Mucosa of rectum (tissue), 2 donors: ENCODE results near the gene SYT3.
"Not testable (repeated sequence)": the region's sequence is repeated elsewhere in the genome, so short reads cannot be mapped to it uniquely, and the experiment has no call there.

Source experiments
- H3K27ac ChIP-seq, 2 donors: one replicate each; pipeline ENCODE4 v1.7.0; 2013; ENCODE audit warnings: inconsistent platforms in 2 of 2, low read depth in 2 of 2, low read length in 2 of 2
- H3K27me3 ChIP-seq, 2 donors: one replicate each; pipeline ENCODE4 v1.7.0; 2013; ENCODE audit warnings: low read length in 2 of 2; ENCODE audit not compliant: control insufficient read depth in 2 of 2, insufficient read depth in 2 of 2
- H3K36me3 ChIP-seq, 2 donors: one replicate each; pipeline ENCODE4 v1.7.0; 2013; ENCODE audit warnings: low read length in 2 of 2; ENCODE audit not compliant: control insufficient read depth in 2 of 2, insufficient read depth in 2 of 2
- H3K4me1 ChIP-seq, 2 donors: one replicate each; pipeline ENCODE4 v1.7.0; 2013; ENCODE audit warnings: low read length in 2 of 2, mild to moderate bottlenecking in 1 of 2; ENCODE audit not compliant: control insufficient read depth in 2 of 2, insufficient read depth in 2 of 2
- H3K4me3 ChIP-seq, 2 donors: one replicate each; pipeline ENCODE4 v1.7.0; 2013; ENCODE audit warnings: low read length in 2 of 2
- H3K9ac ChIP-seq, 2 donors: one replicate each; pipeline ENCODE4 v1.7.0; 2013; ENCODE audit warnings: low read length in 2 of 2, low read depth in 1 of 2, mild to moderate bottlenecking in 1 of 2
- H3K9me3 ChIP-seq, 2 donors: one replicate each; pipeline ENCODE4 v1.7.0; 2013; ENCODE audit warnings: low read length in 2 of 2; ENCODE audit not compliant: control insufficient read depth in 2 of 2
- donor health status: healthy.
- donor health status: Normal muscosa, but diverticular disease.

Gene SYT3

DNA sequence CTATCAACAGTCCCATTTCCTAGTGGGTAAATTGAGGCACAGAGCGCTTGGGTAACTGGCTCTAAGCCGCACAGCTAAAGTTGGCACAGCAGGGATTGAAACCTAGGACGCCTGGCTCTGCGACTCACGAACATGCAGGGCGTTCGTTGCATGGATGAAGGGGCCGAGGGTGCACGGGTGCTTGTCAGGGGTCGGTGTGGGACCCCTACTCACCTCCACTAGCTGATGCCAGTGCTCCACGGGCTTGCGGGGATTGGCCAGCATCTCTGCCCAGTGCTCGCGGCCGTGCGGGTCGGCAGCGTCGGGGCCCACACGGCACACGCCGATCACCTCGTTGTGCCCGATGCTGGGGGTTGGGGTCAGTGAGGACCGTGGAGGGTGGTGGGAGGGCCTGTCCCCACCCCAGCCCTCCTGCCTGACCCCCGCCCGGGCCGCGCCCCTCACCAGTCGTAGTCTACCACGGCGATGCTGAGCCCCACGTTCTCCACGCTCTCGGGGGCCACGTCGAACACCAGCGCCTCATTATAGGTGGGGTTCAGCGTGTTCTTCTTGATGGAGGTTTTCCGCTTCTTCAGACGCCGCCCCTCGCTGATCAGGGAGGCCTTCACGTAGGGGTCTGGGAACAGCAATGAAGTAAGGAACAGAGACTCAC is 14.6 kb downstream of the SYT3 start:
- no peaks in the 10 kb centered on the region for H3K4me1 ChIP-seq
- no peaks in the 10 kb centered on the region for H3K36me3 ChIP-seq
- no peak overlapping the region for H3K4me3 ChIP-seq
- H3K9me3 ChIP-seq, result no peaks in the 10 kb centered on the region
- H3K9ac ChIP-seq, result no peak overlapping the region
- H3K27me3 ChIP-seq, result no peaks in the 10 kb centered on the region
- no peak overlapping the region for H3K27ac ChIP-seq

DNA sequence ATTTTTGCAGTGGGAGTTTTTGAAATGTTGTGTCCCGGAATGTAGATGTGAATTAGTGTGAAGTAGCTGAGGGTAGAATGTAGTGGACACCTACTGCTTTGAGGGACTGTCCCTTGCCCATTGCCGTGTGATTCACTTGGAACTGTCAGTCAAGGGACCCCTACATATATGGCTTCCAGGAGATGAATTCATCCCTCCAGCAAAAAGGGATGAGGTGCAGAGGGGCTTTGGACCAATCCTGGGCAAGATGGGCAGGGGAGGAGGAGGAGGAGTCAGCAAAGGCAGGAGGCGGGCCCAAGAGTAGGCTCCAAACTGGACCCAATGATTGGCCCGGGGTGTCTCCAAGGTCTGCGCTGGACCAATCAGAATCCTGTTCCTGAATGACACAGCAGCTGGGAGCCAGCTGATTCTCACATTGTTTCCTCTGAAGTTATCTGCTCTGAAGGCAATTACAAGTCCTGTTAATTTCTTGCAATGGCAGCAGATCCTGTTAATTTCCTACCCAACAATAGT is 19.2 kb downstream of the SYT3 start:
- H3K9me3 ChIP-seq, H3K27me3 ChIP-seq, H3K4me3 ChIP-seq, H3K36me3 ChIP-seq, H3K27ac ChIP-seq, H3K4me1 ChIP-seq, H3K9ac ChIP-seq: not testable (repeated sequence)

DNA sequence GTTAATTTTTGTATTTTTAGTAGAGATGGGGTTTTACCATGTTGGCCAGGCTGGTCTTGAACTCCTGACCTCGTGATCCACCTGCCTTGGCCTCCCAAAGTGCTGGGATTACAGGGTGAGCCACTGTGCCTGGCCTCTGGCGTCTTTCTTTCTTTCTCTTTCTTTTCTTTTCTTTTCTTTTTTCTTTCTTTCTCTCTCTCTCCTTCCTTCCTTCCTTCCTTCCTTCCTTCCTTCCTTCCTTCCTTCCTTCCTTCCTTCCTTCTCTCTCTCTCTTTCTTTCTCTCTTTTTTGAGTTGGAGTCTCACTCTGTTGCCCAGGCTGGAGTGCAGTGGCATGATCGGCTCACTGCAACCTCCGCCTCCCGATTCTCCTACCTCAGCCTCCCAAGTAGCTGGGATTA is 20.5 kb downstream of the SYT3 start:
- H3K9me3 ChIP-seq, H3K9ac ChIP-seq, H3K27ac ChIP-seq, H3K36me3 ChIP-seq, H3K27me3 ChIP-seq, H3K4me1 ChIP-seq, H3K4me3 ChIP-seq: not testable (repeated sequence)

DNA sequence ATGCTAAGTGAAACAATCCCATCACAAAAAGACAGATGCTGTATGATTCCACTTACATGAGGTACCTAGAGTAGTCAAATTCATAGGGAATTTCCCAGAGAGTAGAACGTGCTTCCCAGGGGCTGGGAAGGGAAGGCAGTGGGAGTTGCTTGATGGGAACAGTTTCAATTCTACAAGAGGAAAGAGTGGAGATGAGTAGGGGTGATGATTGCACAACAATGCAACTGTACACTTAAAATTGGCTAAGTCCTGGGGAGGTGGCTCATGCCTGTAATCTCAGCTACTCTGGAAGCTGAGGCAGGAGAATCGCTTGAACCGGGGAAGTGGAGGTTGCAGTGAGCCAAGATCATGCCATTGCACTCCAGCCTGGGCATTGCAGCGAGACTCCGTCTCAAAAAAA is 21.3 kb downstream of the SYT3 start:
- H3K9me3 ChIP-seq, H3K4me3 ChIP-seq, H3K36me3 ChIP-seq, H3K27ac ChIP-seq, H3K27me3 ChIP-seq, H3K4me1 ChIP-seq, H3K9ac ChIP-seq: not testable (repeated sequence)

DNA sequence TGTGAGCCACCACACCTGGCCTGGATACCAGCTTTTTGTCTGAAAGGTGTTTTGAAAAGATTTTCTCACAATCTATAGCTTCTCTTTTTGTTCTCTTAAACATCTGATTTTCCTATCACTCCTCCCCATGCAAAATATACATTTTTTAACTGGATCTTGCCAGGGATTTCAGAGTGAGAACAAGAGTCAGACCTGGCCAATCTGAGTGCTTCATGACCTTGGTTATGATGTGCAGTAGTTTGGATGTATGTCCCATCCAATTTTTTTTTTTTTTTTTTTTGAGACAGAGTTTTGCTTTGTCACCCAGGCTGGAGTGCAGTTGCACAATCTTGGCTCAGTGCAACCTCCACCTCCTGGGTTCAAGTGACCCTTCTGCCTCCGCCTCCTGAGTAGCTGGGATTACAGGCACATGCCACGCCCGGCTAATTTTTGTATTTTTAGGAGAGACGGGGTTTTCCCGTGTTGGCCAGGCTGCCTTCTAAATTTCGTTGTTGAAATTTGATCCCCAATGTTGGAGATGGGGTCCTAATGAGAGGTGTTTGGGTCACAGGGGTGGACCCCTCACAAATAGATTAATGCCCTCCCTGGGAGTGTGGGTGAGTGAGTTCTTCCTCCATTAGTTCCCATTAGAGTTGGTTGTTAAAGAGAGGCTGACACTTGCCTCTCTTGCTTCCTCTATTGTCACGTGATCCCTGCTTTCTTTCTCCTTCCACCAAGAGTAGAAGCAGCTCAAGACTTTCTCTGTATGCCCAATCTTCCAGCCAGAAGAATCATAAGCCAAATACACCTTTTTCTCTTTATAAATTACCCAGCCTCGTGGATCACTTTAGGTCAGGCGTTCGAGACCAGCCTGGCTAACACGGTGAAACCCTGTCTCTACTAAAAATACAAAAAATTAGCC is 26.9 kb downstream of the SYT3 start:
- H3K9ac ChIP-seq, H3K4me1 ChIP-seq, H3K4me3 ChIP-seq, H3K36me3 ChIP-seq, H3K27ac ChIP-seq, H3K27me3 ChIP-seq, H3K9me3 ChIP-seq: not testable (repeated sequence)

DNA sequence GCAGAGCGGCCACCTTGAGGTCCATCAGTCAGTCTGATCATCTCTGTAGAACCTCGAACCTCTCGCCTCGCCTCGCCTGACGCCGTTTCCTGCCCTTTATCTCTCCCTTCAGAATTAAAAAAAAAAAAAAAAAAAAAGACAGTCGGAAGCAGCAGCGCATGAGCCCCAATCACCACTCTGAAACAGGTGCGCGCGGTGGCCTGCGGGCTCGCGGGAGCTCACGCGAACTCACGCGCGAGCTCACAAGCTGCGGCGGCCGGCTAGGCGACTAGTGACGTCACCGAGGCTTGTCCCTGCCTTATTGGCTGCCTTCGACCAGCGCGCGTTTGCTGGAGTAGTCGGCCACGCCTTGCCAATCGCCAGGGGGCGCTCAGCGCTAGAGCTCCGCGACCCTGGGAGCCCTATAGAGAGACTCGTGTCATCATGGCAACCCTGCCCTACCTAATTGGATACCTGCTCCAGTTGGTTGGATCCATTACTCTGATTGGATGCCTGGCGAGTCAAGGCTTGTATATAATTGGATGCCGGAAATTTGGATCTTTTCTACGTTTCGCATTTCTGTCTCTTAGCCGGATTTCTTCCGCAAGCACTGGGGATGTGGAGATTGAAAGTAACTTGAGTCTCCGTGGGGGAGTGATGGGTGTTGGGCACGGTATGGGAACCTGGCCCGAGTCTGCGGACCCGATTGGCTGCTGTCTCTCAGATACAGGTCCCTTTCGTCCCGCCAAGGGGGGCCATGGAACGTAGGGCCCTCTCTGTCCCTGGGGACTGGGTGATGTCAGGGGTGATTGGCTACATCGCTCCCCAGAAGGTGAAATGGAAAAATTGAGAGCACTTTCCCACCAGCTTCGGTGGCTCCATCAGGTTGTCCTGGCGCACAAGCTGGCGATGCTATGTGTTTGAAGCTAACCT is 31.6 kb downstream of the SYT3 start:
- H3K9me3 ChIP-seq, result peaks cover 0 to 2% of the 10 kb centered on the region in 2 donors
- no peak overlapping the region for H3K4me3 ChIP-seq
- no peaks in the 10 kb centered on the region for H3K36me3 ChIP-seq
- H3K9ac ChIP-seq, result no peak overlapping the region
- no peaks in the 10 kb centered on the region for H3K4me1 ChIP-seq
- peaks cover 0 to 2% of the 10 kb centered on the region in 2 donors for H3K27me3 ChIP-seq
- no peak overlapping the region for H3K27ac ChIP-seq

DNA sequence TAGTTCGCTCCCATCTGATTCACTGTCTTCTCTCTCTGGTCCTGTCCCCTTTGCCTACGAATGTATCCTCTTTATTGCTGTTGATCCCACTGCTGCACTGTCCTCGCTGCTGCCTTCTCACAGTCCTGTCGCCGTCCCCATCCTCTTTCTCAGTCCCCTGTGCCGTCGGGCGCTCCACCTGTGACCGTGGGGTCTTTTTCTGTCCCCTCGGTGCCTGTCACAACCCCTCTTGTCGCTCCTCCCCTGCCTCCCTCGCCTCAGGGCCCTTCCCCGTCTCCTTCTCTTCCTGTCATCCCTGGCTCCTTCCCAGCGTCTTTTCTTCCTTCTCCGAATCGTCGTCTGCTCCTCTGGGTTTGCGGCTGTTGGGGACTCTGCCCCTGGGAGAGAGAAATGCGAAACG is 32.3 kb downstream of the SYT3 start:
- Histone ChIP-seq H3K36me3 (no peaks in the 10 kb centered on the region), H3K4me3 (no peak overlapping the region), H3K9ac (no peak overlapping the region), H3K9me3 (peaks cover 0 to 2% of the 10 kb centered on the region in 2 donors), H3K27ac (no peak overlapping the region), H3K4me1 (no peaks in the 10 kb centered on the region), H3K27me3 (peaks cover 0 to 2% of the 10 kb centered on the region in 2 donors)

DNA sequence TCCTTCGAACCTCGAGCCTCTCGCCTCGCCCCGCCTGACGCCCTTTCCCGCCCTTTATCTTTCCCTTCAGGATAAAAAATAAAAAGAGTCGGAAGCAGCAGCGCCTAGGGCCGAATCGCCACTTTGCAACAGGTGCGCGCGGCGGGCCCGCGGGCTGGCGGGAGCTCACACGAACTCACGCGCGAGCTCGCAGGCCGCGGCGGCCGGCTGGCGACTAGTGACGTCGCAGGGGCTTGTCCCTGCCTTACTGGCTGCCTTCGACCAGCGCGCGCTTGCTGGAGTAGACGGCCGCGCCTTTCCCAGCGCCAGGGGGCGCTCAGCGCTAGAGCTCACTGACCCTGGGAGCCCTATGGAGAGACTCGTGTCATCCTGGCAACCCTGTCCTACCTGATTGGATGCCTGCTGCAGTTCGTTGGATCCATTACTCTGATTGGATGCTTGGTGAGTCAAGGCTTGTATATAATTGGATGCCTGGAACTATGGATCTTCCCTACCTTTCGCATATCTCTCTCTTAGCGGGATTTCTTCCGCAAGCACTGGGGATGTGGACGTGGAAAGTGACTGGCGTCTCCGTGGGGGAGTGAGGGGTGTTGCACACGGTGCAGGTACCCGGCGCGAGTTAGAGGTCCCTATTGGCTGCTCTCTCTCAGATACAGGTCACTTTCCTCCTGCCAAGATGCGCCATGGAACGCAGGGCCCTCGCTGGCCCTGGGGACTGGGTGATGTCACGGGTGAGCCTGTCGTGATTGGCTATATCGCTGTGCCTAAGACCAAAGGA is 33.4 kb downstream of the SYT3 start:
- H3K4me3 ChIP-seq, H3K36me3 ChIP-seq, H3K4me1 ChIP-seq, H3K9me3 ChIP-seq, H3K27me3 ChIP-seq, H3K9ac ChIP-seq, H3K27ac ChIP-seq: not testable (repeated sequence)

DNA sequence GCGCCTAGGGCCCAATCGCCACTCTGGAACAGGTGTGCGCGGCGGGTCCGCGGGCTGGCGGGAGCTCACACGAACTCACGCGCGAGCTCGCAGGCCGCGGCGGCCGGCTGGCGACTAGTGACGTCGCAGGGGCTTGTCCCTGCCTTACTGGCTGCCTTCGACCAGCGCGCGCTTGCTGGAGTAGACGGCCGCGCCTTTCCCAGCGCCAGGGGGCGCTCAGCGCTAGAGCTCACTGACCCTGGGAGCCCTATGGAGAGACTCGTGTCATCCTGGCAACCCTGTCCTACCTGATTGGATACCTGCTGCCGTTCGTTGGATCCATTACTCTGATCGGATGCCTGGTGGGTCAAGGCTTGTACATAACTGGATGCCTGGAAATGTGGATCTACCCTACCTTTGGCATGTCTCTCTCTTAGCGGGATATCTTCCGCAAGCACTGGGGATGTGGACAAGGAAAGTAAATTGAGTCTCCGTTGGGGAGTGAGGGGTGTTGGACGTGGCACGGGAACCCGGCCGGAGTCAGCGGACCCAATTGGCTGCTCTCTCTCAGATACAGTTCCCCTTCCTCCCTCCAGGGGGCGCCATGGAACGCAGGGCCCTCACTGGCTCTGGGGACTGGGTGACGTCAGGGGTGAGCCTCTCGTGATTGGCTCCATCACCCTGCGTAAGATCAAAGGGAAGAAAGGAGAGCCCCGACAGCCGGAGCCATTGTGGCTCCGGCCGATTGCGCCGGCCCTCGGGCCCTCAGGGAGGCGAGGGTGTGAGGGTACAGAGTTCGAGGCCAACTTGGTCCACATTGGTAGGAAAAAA is 35.2 kb downstream of the SYT3 start:
- not testable (repeated sequence) for H3K4me3 ChIP-seq, H3K36me3 ChIP-seq, H3K27ac ChIP-seq, H3K9ac ChIP-seq, H3K4me1 ChIP-seq, H3K9me3 ChIP-seq, H3K27me3 ChIP-seq
